Hippocampal formation (tissue), 2 donors: ENCODE results near the gene UNC13D.
"Not testable (repeated sequence)": the region's sequence is repeated elsewhere in the genome, so short reads cannot be mapped to it uniquely, and the experiment has no call there.

Experiments used
- DNase-seq, 2 donors: peaks; one replicate each; lab custom pipeline; 2025; lab: John Stamatoyannopoulos, UW

Gene UNC13D

DNA sequence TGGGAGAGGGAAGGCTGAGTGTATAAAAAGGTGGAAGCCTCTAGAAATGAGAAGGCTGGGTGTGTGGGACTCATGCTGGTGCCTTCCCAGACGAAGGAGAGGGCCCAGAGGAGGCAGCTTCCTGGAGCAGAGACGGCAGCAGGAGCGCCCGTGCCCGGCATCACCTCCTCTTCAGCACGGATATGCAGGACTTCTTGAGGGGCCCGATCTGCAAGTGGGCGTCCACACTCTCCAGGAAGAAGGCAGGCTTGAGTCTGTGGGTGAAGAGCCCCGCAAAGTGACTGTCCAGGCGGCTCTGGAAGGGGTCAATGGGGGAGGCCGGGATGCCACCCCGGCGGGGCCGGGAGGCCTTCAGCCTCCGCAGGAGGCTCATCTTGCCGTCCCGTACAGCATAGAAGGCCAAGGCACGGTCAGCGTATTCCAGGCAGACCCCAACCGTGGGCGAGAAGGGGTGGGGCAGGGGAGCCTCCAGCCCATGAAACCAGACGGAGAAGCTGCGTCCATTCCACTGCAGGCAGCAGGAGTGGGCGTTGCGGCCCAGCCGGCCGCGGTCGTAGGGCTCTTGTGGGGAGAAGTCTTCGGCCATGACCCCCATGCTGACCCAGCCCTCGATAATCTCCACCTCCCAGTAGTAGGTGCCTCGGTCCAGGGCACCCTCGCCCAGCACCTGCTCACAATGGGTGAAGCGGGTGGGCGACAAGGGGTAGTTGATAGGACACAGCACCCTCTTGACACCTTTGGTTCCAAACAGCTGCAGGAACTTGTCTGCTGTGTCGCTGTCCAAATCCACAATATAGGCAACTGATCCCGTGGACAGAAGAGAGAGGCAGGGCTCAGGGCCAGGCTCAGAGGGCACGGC, 30.3 kb upstream of the UNC13D start:
- DNase-seq, result no peak

DNA sequence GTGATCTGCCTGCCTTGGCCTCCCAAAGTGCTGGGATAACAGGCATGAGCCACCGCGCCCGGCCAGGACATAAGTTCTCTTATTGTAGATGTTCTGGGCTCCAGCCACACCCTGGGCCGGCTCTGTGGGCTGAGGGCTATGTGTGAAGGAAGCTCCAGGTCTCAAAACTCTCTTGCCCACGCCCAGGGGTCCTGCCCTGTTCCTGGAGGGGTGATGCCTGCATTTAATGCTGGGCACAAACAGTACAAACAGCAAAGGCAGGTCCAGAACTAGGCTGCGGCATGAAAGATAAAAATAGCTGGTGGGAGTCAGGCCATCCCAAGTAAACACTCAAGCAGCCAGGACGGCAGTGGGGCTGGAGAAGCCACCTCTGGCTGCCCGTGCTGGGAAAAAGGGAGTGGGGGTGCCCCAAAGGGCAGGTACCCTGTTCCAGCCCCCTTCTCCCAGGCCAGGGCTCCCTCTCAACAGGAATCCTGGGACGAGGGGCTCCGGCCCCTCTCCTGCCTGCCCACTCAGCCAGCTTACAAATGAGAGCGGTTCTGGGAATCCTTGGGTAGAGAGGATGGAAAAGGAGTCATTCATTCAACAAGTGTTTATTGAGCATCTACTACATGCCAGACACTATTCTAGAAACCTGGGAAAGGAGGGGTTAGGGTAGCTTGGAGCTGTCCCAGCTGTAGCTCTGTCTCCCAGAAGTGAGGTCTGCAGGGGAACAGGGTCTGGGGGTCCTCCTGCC, 29.6 kb upstream of the UNC13D start:
- no peak for DNase-seq

DNA sequence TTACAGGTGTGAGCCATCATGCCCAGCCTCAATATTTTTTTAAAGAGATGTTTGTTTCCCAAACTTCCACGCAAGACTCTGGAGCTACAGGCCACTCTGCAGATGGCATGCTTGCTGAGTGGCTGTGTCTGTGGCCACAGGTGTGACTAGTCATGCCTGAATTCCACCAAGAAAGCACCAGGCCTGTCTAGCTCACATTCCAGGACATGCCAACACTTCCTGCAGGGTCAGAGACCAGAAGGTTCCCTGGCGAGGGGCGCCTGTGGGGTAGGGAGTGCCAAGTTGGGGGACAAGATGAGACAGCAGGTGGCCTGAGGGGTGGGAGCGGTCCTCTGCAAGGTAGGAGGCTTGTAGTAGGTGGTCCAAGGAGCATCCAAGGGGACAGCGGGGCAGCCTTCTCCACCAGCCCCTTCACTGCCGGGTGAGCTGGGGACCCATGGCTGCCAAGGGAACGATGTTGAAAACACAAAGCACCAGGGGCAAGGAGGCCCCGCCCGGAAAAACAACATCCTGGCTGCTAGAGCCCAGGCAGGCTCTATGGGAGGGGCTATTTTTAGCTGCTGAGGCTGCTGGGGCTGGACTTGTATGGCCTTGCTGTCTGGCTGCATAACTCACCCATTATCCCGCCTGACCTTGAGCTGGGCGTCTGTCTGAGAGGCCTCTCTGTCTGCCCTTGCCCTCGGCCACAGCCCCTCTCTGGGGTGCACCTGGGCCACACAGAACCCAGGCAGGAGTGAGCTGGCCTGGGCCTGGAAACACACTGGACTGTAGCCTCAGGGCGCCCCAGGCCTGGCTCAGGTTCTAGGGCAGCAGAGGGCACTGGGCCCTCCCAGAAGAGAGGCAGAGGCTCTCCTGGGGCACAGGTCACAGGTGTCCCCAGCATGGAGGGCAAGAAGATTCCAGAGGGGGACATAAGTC, 28.5 kb upstream of the UNC13D start:
- peak in 1 of 2 donors; percentile 37 for DNase-seq

DNA sequence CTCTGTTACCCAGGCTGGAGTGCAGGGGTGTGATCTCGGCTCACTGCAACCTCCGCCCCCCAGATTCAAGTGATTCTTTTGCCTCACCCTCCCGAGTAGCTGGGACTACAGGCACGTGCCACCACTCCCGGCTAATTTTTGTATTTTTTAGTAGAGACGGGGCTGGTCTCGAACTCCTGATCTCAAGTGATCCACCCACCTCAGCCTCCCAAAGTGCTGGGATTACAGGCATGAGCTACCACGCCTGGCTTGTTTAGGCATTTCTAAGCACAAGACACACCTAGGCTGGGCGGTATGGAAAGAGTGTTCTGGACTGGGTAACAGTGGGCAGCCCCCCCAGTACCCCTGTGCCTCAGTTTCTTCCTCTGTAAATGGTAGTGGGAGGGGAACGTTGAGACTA, 26.0 kb upstream of the UNC13D start:
- DNase-seq, result not testable (repeated sequence)

DNA sequence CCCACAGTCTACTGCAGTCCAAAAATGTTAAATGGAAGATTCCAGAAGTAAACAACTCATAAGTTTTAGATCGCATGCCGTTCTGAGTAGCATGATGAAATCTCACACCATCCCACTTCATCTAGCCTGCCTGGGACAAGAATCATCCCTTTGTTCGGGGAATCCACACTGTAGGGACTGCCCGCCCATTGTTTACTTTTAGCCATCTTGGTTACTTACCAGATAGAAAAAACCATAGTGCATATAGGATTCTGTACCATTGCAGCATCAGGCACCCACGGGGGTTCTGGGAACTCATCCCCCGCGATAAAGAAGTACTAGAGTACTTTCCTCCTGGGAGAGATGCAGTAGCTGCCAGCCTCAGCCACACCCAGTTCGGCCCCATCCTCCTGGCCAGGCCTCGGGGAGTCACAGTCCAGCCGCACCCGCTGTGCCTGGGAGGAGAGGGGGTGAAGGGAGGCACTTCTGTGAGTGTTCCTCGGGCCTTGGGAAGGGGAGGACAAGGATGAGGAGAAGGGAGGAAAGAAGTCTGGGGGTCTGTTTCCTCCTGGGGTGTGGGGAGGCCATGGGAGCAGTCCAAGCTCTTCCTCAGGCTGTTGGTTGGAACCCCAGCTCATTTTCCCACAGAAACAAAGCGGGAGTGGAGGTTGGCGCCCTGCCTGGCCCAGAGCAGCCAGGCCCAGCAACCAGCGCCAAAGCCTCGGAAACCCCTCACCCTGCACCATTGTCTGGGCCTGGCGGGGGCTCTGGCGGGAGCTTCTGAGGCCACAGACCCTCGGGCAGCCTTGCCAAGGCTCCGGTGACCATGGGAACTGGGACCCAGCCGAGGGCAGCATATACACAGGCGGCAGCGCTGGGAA, 25.3 kb upstream of the UNC13D start:
- DNase-seq, result peak; percentile 80 to 88

DNA sequence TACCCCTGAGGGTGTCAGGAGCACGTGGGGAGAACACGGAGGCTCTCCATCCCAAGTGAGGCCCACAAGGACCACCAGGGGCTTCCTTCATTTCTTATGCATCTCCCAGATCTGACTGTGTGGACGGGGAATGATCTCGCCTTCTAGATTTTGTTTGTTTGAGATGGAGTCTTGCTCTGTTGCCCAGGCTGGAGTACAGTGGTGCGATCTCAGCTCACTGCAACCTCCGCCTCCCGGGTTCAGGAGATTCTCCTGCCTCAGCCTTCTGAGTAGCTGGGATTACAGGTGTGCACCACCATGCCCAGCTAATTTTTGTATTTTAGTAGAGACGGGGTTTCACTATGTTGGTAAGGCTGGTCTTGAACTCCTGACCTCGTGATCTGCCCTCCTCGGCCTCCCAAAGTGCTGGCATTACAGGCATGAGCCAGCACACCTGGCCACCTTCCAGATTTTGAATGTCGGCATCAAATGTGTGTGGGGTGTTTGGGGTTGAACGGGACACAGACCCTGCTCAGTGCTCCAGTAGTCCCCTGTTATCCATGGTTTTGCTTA, 24.6 kb upstream of the UNC13D start:
- not testable (repeated sequence) for DNase-seq

DNA sequence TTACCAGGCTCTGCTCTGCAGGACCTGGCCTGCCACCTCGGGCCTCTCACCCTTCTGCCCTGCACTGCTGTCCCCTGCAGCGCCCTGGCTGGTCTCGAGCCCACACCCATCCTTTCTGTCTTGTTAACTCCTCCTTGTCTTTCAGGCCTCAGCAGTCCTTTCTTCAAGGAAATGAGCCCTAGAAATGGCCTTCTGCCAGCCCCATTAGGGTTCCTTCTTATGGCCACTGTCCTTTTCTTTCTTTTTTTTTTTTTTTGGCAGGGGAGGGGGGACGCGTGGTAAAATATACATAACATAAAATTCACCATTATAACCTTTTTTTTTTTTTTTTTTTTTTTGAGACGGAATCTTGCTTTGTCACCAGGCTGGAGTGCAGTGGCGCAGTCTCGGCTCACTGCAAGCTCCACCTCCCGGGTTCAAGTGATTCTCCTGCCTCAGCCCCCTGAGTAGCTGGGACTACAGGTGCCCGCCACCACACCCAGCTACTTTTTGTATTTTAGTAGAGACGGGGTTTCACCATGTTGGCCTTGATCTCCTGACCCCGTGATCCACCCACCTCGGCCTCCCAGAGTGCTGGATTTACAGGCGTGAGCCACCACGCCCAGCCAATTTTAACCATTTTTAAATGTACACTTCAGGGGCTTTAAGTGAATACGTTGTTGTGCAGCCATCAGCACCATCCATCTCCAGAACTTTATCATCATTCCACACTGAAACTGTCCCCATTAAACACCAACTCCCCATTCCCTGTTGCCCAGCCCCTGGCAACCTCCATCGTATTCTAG, 21.4 kb upstream of the UNC13D start:
- not testable (repeated sequence) for DNase-seq

DNA sequence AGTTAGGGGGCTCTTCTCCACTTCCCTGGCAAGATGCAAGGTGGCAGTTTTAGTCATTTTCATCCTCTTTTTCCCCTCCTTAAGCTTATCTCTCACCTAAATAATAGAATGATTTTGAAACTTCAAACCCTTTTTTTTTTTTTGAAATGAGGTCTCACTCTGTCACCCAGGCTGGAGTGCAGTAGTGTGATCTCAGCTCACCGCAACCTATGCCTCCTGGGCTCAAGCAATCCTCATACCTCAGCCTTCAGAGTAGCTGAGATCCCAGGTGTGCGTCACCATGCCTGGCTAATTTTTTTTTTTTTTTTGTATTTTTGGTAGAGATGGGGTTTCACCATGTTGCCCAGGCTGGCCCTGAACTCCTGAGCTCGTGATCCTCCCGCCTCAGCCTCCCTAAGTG, 20.7 kb upstream of the UNC13D start:
- DNase-seq, result not testable (repeated sequence)

DNA sequence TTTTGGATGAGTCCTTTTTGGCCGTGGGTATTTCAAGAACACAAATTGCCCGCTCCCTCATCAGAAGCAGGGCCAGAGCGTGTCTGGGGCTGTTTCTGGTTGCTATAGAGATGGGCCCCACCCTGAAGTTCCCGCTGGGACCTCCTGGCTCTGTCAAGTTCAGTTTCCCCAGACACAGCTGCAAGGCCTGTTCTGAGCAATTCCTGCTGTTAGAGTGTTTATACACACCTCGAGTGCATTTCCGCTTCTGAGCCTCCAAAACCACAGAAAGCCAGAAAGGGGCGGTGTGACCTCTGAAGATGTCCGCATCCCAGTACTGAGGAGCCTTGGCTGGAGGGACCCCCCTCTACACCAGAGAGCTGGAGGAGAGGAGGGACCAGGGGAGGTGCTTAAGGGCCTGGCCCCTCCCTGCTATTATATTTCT, 20.3 kb upstream of the UNC13D start:
- DNase-seq, result no peak

DNA sequence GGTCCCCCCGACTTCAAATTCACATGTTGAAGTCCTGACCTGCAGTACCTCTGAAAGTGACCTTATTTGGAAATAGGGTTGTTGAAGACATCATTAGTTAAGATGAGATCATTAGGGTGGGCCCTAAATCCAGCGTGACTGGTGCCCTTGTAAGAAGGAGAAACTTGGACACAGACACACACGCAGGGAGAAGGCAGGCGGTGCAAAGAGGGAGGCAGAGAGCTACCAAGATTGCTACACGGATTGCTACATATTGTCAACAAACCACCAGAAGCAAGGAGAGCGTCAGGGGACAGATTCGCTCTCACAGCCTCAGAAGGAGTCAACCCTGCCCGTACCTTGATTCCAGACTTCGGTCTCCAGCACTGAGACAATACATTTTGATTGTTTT, 17.7 kb upstream of the UNC13D start:
- DNase-seq, result no peak

DNA sequence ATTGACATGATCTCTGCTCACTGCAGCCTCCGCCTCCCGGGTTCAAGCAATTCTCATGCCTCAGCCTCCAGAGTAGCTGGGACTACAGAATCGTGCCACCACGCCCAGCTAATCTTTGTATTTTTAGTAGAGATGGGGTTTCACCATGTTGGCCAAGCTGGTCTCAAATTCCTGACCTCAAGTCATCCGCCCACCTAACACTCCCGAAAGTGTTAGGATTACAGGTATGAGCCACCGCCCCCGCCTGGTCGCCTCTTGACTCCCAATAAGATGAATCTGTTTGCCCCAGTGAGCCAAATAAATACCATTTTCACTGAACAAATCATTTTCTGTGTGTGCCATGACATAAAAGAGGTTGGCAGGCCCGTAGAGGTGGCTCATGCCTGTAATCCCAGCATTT, 15.2 kb upstream of the UNC13D start:
- DNase-seq, result not testable (repeated sequence)

DNA sequence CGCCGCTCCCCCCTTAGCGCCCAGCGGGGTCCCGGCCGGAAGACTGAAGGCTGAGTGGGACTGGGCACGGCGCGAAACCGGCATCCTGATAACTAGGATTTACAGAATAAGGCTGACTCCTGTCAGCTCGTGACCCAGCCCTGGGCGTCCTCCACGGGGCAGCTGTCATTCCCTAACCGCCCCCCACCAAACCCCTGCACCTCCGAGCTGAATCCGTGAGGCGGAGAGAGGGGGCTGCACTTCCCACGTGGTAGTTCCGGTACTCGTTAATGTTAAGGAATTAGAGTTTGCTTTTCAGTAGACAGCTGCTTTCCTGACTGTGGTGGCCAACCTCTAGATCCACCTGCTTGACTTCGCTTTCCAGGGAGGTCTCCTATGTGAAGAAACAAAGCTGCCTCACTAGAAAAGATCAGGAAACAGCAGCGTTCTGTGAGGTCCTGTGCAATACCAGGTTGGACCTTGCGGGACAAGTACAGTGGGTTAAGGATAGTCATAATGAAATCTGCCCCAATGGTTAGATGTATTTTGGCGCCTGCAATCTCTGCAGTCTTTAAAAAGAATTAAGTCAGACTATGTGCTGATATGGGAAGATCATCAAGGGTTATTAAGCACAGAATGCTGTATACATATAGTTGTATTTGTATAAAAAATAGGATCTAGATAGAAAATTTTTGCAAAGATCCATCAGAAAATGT, 12.0 kb upstream of the UNC13D start:
- no peak for DNase-seq

DNA sequence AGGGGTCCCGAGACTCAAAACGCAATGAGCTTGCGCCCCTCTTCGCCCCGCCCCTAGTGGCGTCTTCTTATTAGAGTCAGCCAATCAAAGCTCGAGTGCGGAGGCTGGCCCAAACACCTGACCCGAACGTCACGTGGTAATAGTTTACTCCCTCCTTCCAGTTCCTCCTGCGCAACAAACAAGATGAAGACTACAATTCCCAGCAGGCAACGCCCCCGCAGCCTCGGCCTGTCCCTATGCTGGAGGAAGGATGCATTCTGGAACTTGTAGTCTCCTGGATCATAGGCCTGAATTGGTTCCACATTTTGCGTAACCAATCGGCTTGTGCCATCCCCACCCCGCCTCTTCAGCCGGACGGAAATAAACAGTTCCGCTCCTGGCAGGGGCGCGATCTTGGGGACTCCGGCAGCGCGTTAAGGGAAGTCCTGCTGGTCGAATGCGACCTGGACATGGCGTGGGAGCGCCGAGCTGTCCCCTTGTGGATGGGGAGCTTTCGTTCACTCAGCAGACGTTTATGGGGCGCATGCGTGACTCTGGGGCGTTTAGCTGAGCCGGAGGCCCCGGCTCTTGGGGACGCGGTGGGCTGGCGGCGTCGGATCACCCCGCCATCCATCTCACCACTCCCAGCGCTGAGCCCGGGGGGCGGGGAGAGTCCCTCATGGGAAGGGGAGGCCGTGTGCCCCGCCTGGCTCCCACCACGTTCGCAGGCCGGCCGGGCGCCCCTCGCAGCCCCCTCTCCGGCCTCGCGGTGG, 11.3 kb upstream of the UNC13D start, which contains the start of gene WBP2:
Gene WBP2 (minus strand): TSS at position 26 of the 752 bp plus-strand sequence. CDS start 38 bp downstream, outside the sequence.
- peak; percentile 98 to 100 for DNase-seq

DNA sequence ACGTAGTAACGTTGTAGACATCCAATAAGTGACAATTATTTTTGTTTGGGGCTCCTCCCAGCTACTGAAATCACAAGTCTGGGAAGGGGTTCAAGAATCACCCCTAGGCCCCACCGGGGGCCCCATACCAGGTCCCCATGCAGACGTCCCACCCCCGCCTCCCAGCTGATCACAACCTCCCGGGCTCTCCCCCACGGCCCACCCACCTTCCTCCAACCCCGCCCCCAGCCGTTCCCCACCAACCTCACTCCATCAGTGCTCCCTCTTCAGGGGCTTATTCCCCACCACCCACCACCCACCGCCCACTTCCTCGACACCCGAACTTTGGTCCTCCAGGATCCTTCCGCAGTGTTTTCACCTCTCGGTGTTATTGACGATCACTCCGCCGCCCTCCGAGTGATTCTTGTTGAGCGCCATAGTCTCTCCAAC, 10.7 kb upstream of the UNC13D start:
- no peak for DNase-seq

DNA sequence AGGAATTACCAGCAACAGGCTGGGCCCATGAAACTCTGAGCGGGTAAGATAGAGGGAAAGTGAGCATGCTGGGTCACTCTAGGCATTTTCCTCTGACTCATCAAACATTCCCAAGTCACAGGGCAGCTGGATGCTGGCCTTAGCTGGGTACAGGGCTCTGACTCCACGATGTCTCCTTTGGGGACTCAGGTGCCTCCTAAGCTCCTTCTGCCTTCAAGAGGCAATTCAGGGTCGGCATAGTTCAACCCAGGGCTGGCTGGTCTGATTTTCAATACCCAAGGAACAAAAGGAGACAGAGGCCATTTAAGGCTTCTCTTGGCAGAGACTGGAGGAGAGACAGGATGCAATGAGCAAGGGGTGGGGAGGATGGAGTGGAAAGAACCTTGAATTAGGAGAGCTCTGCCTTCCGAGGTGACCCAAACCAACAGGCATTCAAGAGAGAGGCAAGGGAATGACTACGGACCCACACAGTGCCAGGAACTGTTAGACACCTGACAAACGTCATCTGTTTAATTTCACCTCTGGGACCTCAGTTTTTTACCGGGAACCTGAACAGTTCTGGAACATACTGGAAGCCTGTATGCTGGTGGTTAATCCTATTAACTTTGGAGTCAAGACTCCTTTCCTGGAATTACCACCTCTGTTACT, 10.0 kb upstream of the UNC13D start:
- DNase-seq, result no peak

DNA sequence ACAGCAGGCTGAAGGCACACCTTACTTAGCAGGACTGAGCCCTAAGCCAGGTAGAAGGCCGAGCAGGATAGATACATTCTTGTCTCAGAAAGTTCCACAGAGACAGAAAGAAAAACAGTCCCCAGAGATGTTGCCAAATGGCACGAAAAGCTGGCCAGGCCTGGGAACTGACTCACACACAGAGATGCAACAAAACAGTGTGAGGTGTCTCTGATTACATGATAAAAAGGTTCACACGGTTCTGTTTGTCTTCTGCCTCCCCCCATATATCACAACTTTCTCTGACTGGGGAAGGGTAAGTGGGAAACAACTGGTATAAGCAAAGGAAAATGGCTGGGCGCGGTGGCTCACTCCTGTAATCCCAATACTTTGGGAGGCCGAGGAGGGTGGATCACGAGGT, 9.2 kb upstream of the UNC13D start:
- no peak for DNase-seq

DNA sequence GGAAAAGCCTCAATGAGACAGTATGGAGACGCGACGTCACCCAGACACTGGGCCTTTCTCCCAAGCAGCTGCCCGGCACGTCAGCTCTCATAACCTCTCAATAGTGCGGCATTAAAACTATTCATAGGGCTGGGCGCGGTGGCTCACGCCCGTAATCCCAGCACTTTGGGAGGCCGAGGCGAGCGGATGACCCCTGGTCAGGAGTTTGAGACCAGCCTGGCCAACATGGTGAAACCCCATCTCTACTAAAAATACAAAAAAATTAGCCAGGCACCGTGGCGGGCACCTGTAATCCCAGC, 7.4 kb upstream of the UNC13D start:
- not testable (repeated sequence) for DNase-seq
